ENCODE data around the gene CCNB3. TPM values are rescaled to one million over a fixed set of nuclear protein-coding genes. Genes with fewer than 3 reads are reported as not detected.

The CCNB3 gene
- polyA plus RNA-seq, 1 donor from 2014 or later, result 0.42 TPM

- Histone ChIP-seq H3K27me3 (ENCODE audit: insufficient read depth, low read depth, low read length) (no peaks in the 10 kb centered on the region), H3K4me2 (ENCODE audit: low read length) (no peak overlapping the region), H3K79me2 (replicated peaks; ENCODE audit: insufficient read depth, low read length) (no peaks in the 10 kb centered on the region), H3K27ac (ENCODE audit: low read length) (no peak overlapping the region), H2AFZ (ENCODE audit: low read depth, low read length) (no peak overlapping the region), H3K36me3 (ENCODE audit: insufficient read depth, low read length) (no peaks in the 10 kb centered on the region), H3K9me2 (ENCODE audit: insufficient read depth, low read length) (no peaks in the 10 kb centered on the region), H3K9ac (ENCODE audit: low read length) (no peak overlapping the region), H3F3A (ENCODE audit: insufficient read depth, low read length, poor library complexity, severe bottlenecking) (no peaks in the 10 kb centered on the region), H3K9me3 (ENCODE audit: low read length) (no peaks in the 10 kb centered on the region), H3K4me3 (ENCODE audit: low read length) (no peak overlapping the region), H4K20me1 (ENCODE audit: insufficient read depth) (no peaks in the 10 kb centered on the region)
- TF ChIP-seq TAF1 (IDR thresholded peaks at IDR 0.05; ENCODE audit: low read depth), result no peak
- no peak for TF ChIP-seq RAD21 (conservative IDR thresholded peaks at IDR 0.05)
- no peak for TF ChIP-seq EZH2 (IDR thresholded peaks at IDR 0.05; ENCODE audit: borderline replicate concordance, insufficient read depth, low read length, poor library complexity, severe bottlenecking)
- TF ChIP-seq EP300 (conservative IDR thresholded peaks at IDR 0.05; ENCODE audit: poor library complexity, severe bottlenecking), result no peak
- TF ChIP-seq MXI1 (conservative IDR thresholded peaks at IDR 0.05; ENCODE audit: poor library complexity, severe bottlenecking), result no peak
- TF ChIP-seq POLR2AphosphoS5 (IDR thresholded peaks at IDR 0.05), result no peak
- TF ChIP-seq, protein P1, sequence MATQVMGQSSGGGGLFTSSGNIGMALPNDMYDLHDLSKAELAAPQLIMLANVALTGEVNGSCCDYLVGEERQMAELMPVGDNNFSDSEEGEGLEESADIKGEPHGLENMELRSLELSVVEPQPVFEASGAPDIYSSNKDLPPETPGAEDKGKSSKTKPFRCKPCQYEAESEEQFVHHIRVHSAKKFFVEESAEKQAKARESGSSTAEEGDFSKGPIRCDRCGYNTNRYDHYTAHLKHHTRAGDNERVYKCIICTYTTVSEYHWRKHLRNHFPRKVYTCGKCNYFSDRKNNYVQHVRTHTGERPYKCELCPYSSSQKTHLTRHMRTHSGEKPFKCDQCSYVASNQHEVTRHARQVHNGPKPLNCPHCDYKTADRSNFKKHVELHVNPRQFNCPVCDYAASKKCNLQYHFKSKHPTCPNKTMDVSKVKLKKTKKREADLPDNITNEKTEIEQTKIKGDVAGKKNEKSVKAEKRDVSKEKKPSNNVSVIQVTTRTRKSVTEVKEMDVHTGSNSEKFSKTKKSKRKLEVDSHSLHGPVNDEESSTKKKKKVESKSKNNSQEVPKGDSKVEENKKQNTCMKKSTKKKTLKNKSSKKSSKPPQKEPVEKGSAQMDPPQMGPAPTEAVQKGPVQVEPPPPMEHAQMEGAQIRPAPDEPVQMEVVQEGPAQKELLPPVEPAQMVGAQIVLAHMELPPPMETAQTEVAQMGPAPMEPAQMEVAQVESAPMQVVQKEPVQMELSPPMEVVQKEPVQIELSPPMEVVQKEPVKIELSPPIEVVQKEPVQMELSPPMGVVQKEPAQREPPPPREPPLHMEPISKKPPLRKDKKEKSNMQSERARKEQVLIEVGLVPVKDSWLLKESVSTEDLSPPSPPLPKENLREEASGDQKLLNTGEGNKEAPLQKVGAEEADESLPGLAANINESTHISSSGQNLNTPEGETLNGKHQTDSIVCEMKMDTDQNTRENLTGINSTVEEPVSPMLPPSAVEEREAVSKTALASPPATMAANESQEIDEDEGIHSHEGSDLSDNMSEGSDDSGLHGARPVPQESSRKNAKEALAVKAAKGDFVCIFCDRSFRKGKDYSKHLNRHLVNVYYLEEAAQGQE (IDR thresholded peaks at IDR 0.05; ENCODE audit: borderline replicate concordance), result no peak
- TF ChIP-seq CTCF (IDR thresholded peaks at IDR 0.05; ENCODE audit: poor library complexity, severe bottlenecking), result no peak
- no peak for TF ChIP-seq SMC3 (conservative IDR thresholded peaks at IDR 0.05; ENCODE audit: poor library complexity)
These were observed 36.3 kb upstream of the CCNB3 start for GRCh38 chrX:50168241-50168687.

GRCh38 chrX:50169717-50170116 lies 34.8 kb upstream of the CCNB3 start:
- no peaks in the 10 kb centered on the region for H4K20me1 ChIP-seq (ENCODE audit: insufficient read depth)
- H3K79me2 ChIP-seq (replicated peaks; ENCODE audit: insufficient read depth, low read length), result no peaks in the 10 kb centered on the region
- no peaks in the 10 kb centered on the region for H3K9me3 ChIP-seq (ENCODE audit: low read length)
- H2AFZ ChIP-seq (ENCODE audit: low read depth, low read length), result no peak overlapping the region
- no peak overlapping the region for H3K4me2 ChIP-seq (ENCODE audit: low read length)
- no peak overlapping the region for H3K27ac ChIP-seq (ENCODE audit: low read length)
- no peaks in the 10 kb centered on the region for H3F3A ChIP-seq (ENCODE audit: insufficient read depth, low read length, poor library complexity, severe bottlenecking)
- no peaks in the 10 kb centered on the region for H3K36me3 ChIP-seq (ENCODE audit: insufficient read depth, low read length)
- no peak overlapping the region for H3K4me3 ChIP-seq (ENCODE audit: low read length)
- H3K9ac ChIP-seq (ENCODE audit: low read length), result no peak overlapping the region
- no peaks in the 10 kb centered on the region for H3K27me3 ChIP-seq (ENCODE audit: insufficient read depth, low read depth, low read length)
- TF ChIP-seq POLR2AphosphoS5 (IDR thresholded peaks at IDR 0.05), result no peak
- TF ChIP-seq EZH2 (IDR thresholded peaks at IDR 0.05; ENCODE audit: borderline replicate concordance, insufficient read depth, low read length, poor library complexity, severe bottlenecking), result no peak
- TF ChIP-seq, protein P1 (IDR thresholded peaks at IDR 0.05; ENCODE audit: borderline replicate concordance), result no peak
- TF ChIP-seq CTCF (IDR thresholded peaks at IDR 0.05; ENCODE audit: poor library complexity, severe bottlenecking), result no peak
- TF ChIP-seq EP300 (conservative IDR thresholded peaks at IDR 0.05; ENCODE audit: poor library complexity, severe bottlenecking), result no peak
- TF ChIP-seq RAD21 (conservative IDR thresholded peaks at IDR 0.05), result no peak
- no peak for TF ChIP-seq TAF1 (IDR thresholded peaks at IDR 0.05; ENCODE audit: low read depth)
- TF ChIP-seq SMC3 (conservative IDR thresholded peaks at IDR 0.05; ENCODE audit: poor library complexity), result no peak
- TF ChIP-seq MXI1 (conservative IDR thresholded peaks at IDR 0.05; ENCODE audit: poor library complexity, severe bottlenecking), result no peak
- no peaks in the 10 kb centered on the region for H3K9me2 ChIP-seq (ENCODE audit: insufficient read depth, low read length)
